IMR-90 (cell line): ENCODE measurements around the gene PCED1B. TPM values are rescaled to one million over a fixed set of nuclear protein-coding genes. Genes with fewer than 3 reads are reported as not detected.
"Not testable (repeated sequence)": the region's sequence is repeated elsewhere in the genome, so short reads cannot be mapped to it uniquely, and the experiment has no call there.

Experiments used
- ATAC-seq: fragments of 200-7000 bp; cut with Tn5 transposase; 2 replicates; pipeline ENCODE4 v1.9.1; 2020; ENCODE audit warnings: low read depth, mild to moderate bottlenecking, moderate library complexity
- BruUV-seq: library from RNA; stranded (reverse); fragments of 400-500 nt; replicated peaks from 2 replicates; lab custom pipeline; 2021; lab: Mats Ljungman, UMichigan
- CTCF ChIA-PET: fragments of 300-600 bp; formaldehyde crosslinking; extraction: SDS; loops from one replicate; lab custom pipeline; 2021; ENCODE audit warnings: antibody characterized with exemption; lab: Yijun Ruan, JAX
- POLR2A ChIA-PET: fragments of 300-600 bp; sonication (Branson Sonifier 250); formaldehyde crosslinking; loops from one replicate; lab custom pipeline; 2022; ENCODE audit warnings: antibody characterized with exemption; ENCODE audit not compliant: unreplicated experiment; lab: Charles Lee
- DNase-seq: peaks from one replicate; pipeline ENCODE4 v3.0.0; 2013
- H2AFZ ChIP-seq: replicated peaks from 2 replicates; pipeline ENCODE3; 2013; ENCODE audit warnings: low read length, mild to moderate bottlenecking; ENCODE audit not compliant: poor library complexity
- H2AK5ac ChIP-seq: 2 replicates; pipeline ENCODE4 v1.6.1; 2013; ENCODE audit warnings: low read depth, low read length, inconsistent platforms
- H2AK9ac ChIP-seq: replicated peaks from 2 replicates; pipeline ENCODE3; 2013; ENCODE audit warnings: mild to moderate bottlenecking, low read depth, low read length, moderate library complexity; ENCODE audit not compliant: poor library complexity
- H2BK120ac ChIP-seq: 2 replicates; pipeline ENCODE4 v1.6.1; 2013; ENCODE audit warnings: low read depth, low read length, inconsistent platforms
- H2BK15ac ChIP-seq: 3 replicates; pipeline ENCODE4 v1.6.1; 2013; ENCODE audit warnings: low read depth, low read length, inconsistent platforms
- H2BK20ac ChIP-seq: 2 replicates; pipeline ENCODE4 v1.6.1; 2013; ENCODE audit warnings: low read depth, mild to moderate bottlenecking, inconsistent platforms, low read length, moderate library complexity
- H2BK5ac ChIP-seq: 2 replicates; pipeline ENCODE4 v1.6.1; 2013; ENCODE audit warnings: mild to moderate bottlenecking, low read depth, low read length, inconsistent platforms; ENCODE audit not compliant: poor library complexity, severe bottlenecking
- H3K14ac ChIP-seq: replicated peaks from 2 replicates; pipeline ENCODE4 v1.6.1; 2013; ENCODE audit warnings: low read depth, low read length, inconsistent platforms
- H3K18ac ChIP-seq: 2 replicates; pipeline ENCODE4 v1.6.1; 2013; ENCODE audit warnings: low read depth, low read length, control low read depth
- H3K23ac ChIP-seq: 2 replicates; pipeline ENCODE4 v1.6.1; 2013; ENCODE audit warnings: low read depth, low read length, inconsistent platforms
- H3K27ac ChIP-seq: 2 replicates; pipeline ENCODE4 v1.5.1; 2013; ENCODE audit warnings: mild to moderate bottlenecking, control low read depth, low read length; ENCODE audit not compliant: insufficient read depth
- H3K27me3 ChIP-seq: 2 replicates; pipeline ENCODE4 v1.6.1; 2013; ENCODE audit warnings: low read length; ENCODE audit not compliant: control insufficient read depth, insufficient read depth
- H3K36me3 ChIP-seq: 2 replicates; pipeline ENCODE4 v1.6.1; 2013; ENCODE audit warnings: low read length, mixed read lengths; ENCODE audit not compliant: control insufficient read depth, insufficient read depth
- H3K4ac ChIP-seq: 2 replicates; pipeline ENCODE4 v1.6.1; 2013; ENCODE audit warnings: low read depth, low read length, inconsistent platforms
- H3K4me1 ChIP-seq: 2 replicates; pipeline ENCODE4 v1.6.1; 2013; ENCODE audit warnings: low read length, mixed read lengths; ENCODE audit not compliant: control insufficient read depth, insufficient read depth
- H3K4me2 ChIP-seq: 2 replicates; pipeline ENCODE4 v1.6.1; 2013; ENCODE audit warnings: low read depth, mild to moderate bottlenecking, control low read depth, low read length, moderate library complexity
- H3K4me3 ChIP-seq: 2 replicates; pipeline ENCODE4 v1.5.1; 2013; ENCODE audit warnings: low read depth, mild to moderate bottlenecking, control low read depth, low read length, moderate library complexity; ENCODE audit not compliant: insufficient read depth
- H3K56ac ChIP-seq: 2 replicates; pipeline ENCODE4 v1.6.1; 2013; ENCODE audit warnings: low read length, inconsistent platforms; ENCODE audit not compliant: insufficient read depth; ENCODE audit errors: extremely low read depth
- H3K79me1 ChIP-seq, 2 experiments: 2 replicates each; pipeline ENCODE4 v1.6.1; 2013; ENCODE audit warnings: low read length in 2 of 2, inconsistent platforms in 1 of 2, low read depth in 1 of 2
- H3K9ac ChIP-seq: 2 replicates; pipeline ENCODE4 v1.6.1; 2013; ENCODE audit warnings: low read depth, low read length, control low read depth
- H3K9me1 ChIP-seq: 2 replicates; pipeline ENCODE4 v1.6.1; 2013; ENCODE audit warnings: low read length, inconsistent platforms; ENCODE audit not compliant: insufficient read depth
- H3K9me3 ChIP-seq: 2 replicates; pipeline ENCODE4 v1.6.1; 2013; ENCODE audit warnings: low read length; ENCODE audit not compliant: control insufficient read depth, insufficient read depth
- H4K20me1 ChIP-seq: 2 replicates; pipeline ENCODE4 v1.6.1; 2013; ENCODE audit warnings: low read length, inconsistent platforms; ENCODE audit not compliant: insufficient read depth
- H4K5ac ChIP-seq: 2 replicates; pipeline ENCODE4 v1.6.1; 2013; ENCODE audit warnings: mild to moderate bottlenecking, low read depth, low read length, control low read depth
- H4K8ac ChIP-seq, 2 experiments: 2 replicates each; pipeline ENCODE4 v1.6.1; 2013; ENCODE audit warnings: low read depth in 2 of 2, low read length in 2 of 2, control low read depth in 1 of 2, inconsistent platforms in 1 of 2
- H4K91ac ChIP-seq: 2 replicates; pipeline ENCODE4 v1.6.1; 2013; ENCODE audit warnings: low read depth, low read length, inconsistent platforms; ENCODE audit not compliant: insufficient read depth
- WGBS, 2 experiments: methylation state at CpG; one replicate each; pipeline versions ENCODE4 v1.1.5 to v1.1.7; 2013; ENCODE audit warnings: missing lambda C conversion rate in 2 of 2; ENCODE audit not compliant: insufficient read length in 1 of 2; ENCODE audit errors: extremely low coverage in 2 of 2; 5-methylcytosine and 5-hydroxymethylcytosine counted together
- dilution Hi-C: fragments of 300-500 bp; cut with HindIII; formaldehyde crosslinking; loops from one replicate; pipeline ENCODE4 v1.14.3; 2018; ENCODE audit warnings: low sequenced_read_pairs; ENCODE audit not compliant: unreplicated experiment
- in situ Hi-C: fragments of 300-500 bp; cut with MboI; formaldehyde crosslinking; loops from 3 replicates; pipeline ENCODE4 v1.14.3; 2019; ENCODE audit warnings: low sequenced_read_pairs, inconsistent platforms, mixed read lengths
- intact Hi-C: fragments of 100-400 bp; cut with micrococcal nuclease; formaldehyde crosslinking; loops from 2 replicates; pipeline ENCODE4 v1.10.0; 2022
- polyA plus RNA-seq, 3 experiments: library from polyadenylated mRNA; depleted of rRNA; stranded (reverse); fragments of >200 nt; gene quantifications; 2 replicates each; pipeline ENCODE4 v1.2.3, GENCODE V29; 2012; ENCODE audit warnings: low replicate concordance in 1 of 3
- total RNA-seq: library from RNA; depleted of rRNA; stranded (reverse); fragments of >200 nt; gene quantifications from 2 replicates; pipeline ENCODE4 v1.2.3, GENCODE V29; 2012

Gene PCED1B
- total and polyA plus RNA-seq, 2 of the 4 experiments (the other 2 are of a cell fraction) = 0.36 to 2.6 TPM

DNA sequence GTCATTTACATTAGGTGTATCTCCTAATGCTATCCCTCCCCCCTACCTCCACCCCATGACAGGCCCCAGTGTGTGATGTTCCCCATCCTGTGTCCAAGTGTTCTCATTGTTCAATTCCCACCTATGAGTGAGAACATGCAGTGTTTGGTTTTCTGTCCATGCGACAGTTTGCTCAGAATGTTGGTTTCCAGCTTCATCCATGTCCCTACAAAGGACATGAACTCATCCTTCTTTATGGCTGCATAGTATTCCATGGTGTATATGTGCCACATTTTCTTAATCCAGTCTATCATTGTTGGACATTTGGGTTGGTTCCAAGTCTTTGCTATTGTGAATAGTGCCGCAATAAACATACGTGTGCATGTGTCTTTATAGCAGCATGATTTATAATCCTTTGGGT lies 37.9 kb downstream of the PCED1B start:
- H3K56ac ChIP-seq, H2AK9ac ChIP-seq, H3K4ac ChIP-seq, H3K9me3 ChIP-seq, CTCF ChIA-PET, H4K20me1 ChIP-seq, H2BK15ac ChIP-seq, H3K27me3 ChIP-seq, H3K9me1 ChIP-seq, H3K14ac ChIP-seq, intact Hi-C loops, H2BK20ac ChIP-seq, H3K4me2 ChIP-seq, H3K23ac ChIP-seq, H2BK5ac ChIP-seq, H3K9ac ChIP-seq, ATAC-seq, H2AK5ac ChIP-seq, H4K5ac ChIP-seq, H2AFZ ChIP-seq, H3K79me1 ChIP-seq, dilution Hi-C loops, BruUV-seq, in situ Hi-C loops, H4K8ac ChIP-seq, DNase-seq, H3K36me3 ChIP-seq, H2BK120ac ChIP-seq, H4K91ac ChIP-seq, H3K4me1 ChIP-seq, H3K27ac ChIP-seq, H3K18ac ChIP-seq, H3K4me3 ChIP-seq: not testable (repeated sequence)
- POLR2A ChIA-PET = interaction anchor here (0.6 kb wide), 1 partner anchor 155 kb away, joined by 3 read pairs; no protein-coding TSS in a partner anchor
- no CpG with 5 or more reads among the region's 3 CpGs for WGBS, 2 experiments
